Endodermal cell (in vitro differentiated cells): ENCODE measurements around the gene GFPT1. TPM values are rescaled to one million over a fixed set of nuclear protein-coding genes. Genes with fewer than 3 reads are reported as not detected.
A peak's percentile ranks its signal among the peaks of the same experiment; 100 is the strongest.

ENCODE experiments used
- DNase-seq: peaks from one replicate; pipeline ENCODE4 v3.0.0-alpha.2; 2017
- H3K27ac ChIP-seq: 2 replicates; pipeline ENCODE4 v1.5.1; 2013; ENCODE audit warnings: mild to moderate bottlenecking, low read depth, low read length, moderate library complexity
- H3K27me3 ChIP-seq: 2 replicates; pipeline ENCODE4 v1.6.1; 2013; ENCODE audit warnings: mild to moderate bottlenecking, low read length, moderate library complexity; ENCODE audit not compliant: insufficient read depth, control insufficient read depth, poor library complexity, severe bottlenecking
- H3K36me3 ChIP-seq: 2 replicates; pipeline ENCODE4 v1.7.0; 2013; ENCODE audit warnings: mild to moderate bottlenecking, low read length, moderate library complexity; ENCODE audit not compliant: control insufficient read depth, insufficient read depth
- H3K4me1 ChIP-seq: one replicate; pipeline ENCODE4 v1.7.0; 2013; ENCODE audit warnings: low read length; ENCODE audit not compliant: control insufficient read depth, insufficient read depth
- H3K4me3 ChIP-seq: 2 replicates; pipeline ENCODE4 v1.5.1; 2013; ENCODE audit warnings: mild to moderate bottlenecking, low read length, moderate library complexity
- H3K9ac ChIP-seq: 2 replicates; pipeline ENCODE4 v1.6.1; 2013; ENCODE audit warnings: mild to moderate bottlenecking, low read length, moderate library complexity; ENCODE audit not compliant: poor library complexity, severe bottlenecking; ENCODE audit errors: extremely low read depth
- H3K9me3 ChIP-seq: 2 replicates; pipeline ENCODE4 v1.6.1; 2013; ENCODE audit warnings: mild to moderate bottlenecking, low read length, moderate library complexity; ENCODE audit not compliant: control insufficient read depth
- H3K27ac Mint-ChIP-seq: 2 replicates; pipeline ENCODE4 v1.8.0; 2020; ENCODE audit warnings: mixed read lengths
- H3K27me3 Mint-ChIP-seq: 2 replicates; pipeline ENCODE4 v1.8.0; 2021; ENCODE audit warnings: mild to moderate bottlenecking, mixed read lengths; ENCODE audit not compliant: insufficient read depth
- H3K36me3 Mint-ChIP-seq: 2 replicates; pipeline ENCODE4 v1.8.0; 2020; ENCODE audit warnings: low read depth, mixed read lengths
- H3K4me1 Mint-ChIP-seq: 2 replicates; pipeline ENCODE4 v1.8.0; 2020; ENCODE audit warnings: mixed read lengths
- H3K4me3 Mint-ChIP-seq: 2 replicates; pipeline ENCODE4 v1.8.0; 2020; ENCODE audit warnings: mild to moderate bottlenecking, moderate library complexity, mixed read lengths
- H3K9me3 Mint-ChIP-seq: 2 replicates; pipeline ENCODE4 v1.8.0; 2020; ENCODE audit warnings: mild to moderate bottlenecking, mixed read lengths
- CTCF ChIP-seq: fragments of 200-600 bp; sonication (generic); conservative IDR thresholded peaks from 2 replicates; pipeline ENCODE4 v1.5.0; 2021; ENCODE audit warnings: antibody characterized with exemption, mild to moderate bottlenecking
- WGBS, 2 experiments: methylation state at CpG; one replicate each; pipeline versions ENCODE4 v1.1.5 to v1.1.7; 2013; ENCODE audit warnings: missing lambda C conversion rate in 2 of 2, mixed read lengths in 1 of 2; ENCODE audit not compliant: insufficient coverage in 1 of 2, insufficient read length in 1 of 2; 5-methylcytosine and 5-hydroxymethylcytosine counted together
- total RNA-seq, 2 donors: library from RNA; stranded (reverse); fragmentation: NEBNext Ultra II Directional in 1 of 2; extraction: Animal tissue kit (Norgen Biotek cat#: 25700) in 1 of 2; gene quantifications; 2 replicates in 1 of 2; 3 replicates in 1 of 2; pipeline ENCODE4 v1.2.1, GENCODE V29; 2021

GFPT1 gene
- total RNA-seq, 2 donors from 2014 or later = 79.8 to 95.9 TPM

GRCh38 chr2:69278366-69278765 lies 108.7 kb downstream of the GFPT1 start:
- TF ChIP-seq CTCF = no peak
- H3K27me3 Mint-ChIP-seq = no peaks in the 10 kb centered on the region
- no peaks in the 10 kb centered on the region for H3K9me3 Mint-ChIP-seq
- 90 to 97% methylated on average over 4 to 5 of the region's 5 CpGs for WGBS, 2 experiments
- H3K4me3 Mint-ChIP-seq = no peak overlapping the region
- no peaks in the 10 kb centered on the region for H3K9me3 ChIP-seq
- no peaks in the 10 kb centered on the region for H3K4me1 ChIP-seq
- DNase-seq = no peak
- no peak overlapping the region for H3K9ac ChIP-seq
- no peaks in the 10 kb centered on the region for H3K36me3 Mint-ChIP-seq
- no peak overlapping the region for H3K4me3 ChIP-seq
- no peaks in the 10 kb centered on the region for H3K4me1 Mint-ChIP-seq
- H3K27ac ChIP-seq = no peak overlapping the region
- no peak overlapping the region for H3K27ac Mint-ChIP-seq
- H3K36me3 ChIP-seq = no peaks in the 10 kb centered on the region
- no peaks in the 10 kb centered on the region for H3K27me3 ChIP-seq

GRCh38 chr2:69275490-69275889 lies 111.5 kb downstream of the GFPT1 start:
- H3K27me3 ChIP-seq = no peaks in the 10 kb centered on the region
- TF ChIP-seq CTCF = no peak
- no peak overlapping the region for H3K27ac ChIP-seq
- H3K9me3 ChIP-seq = no peaks in the 10 kb centered on the region
- Mint-ChIP-seq H3K27me3 (no peaks in the 10 kb centered on the region), H3K27ac (no peak overlapping the region), H3K4me1 (no peaks in the 10 kb centered on the region), H3K4me3 (no peak overlapping the region), H3K36me3 (no peaks in the 10 kb centered on the region), H3K9me3 (no peaks in the 10 kb centered on the region)
- no peak overlapping the region for H3K9ac ChIP-seq
- no peak for DNase-seq
- no peaks in the 10 kb centered on the region for H3K4me1 ChIP-seq
- no peaks in the 10 kb centered on the region for H3K36me3 ChIP-seq
- no peak overlapping the region for H3K4me3 ChIP-seq
- 94 to 100% methylated on average over 1 of the region's 1 CpG for WGBS, 2 experiments

GRCh38 chr2:69272803-69273471 lies 114.1 kb downstream of the GFPT1 start:
- no peak overlapping the region for H3K27ac Mint-ChIP-seq
- Histone ChIP-seq H3K4me1 (no peaks in the 10 kb centered on the region), H3K36me3 (no peaks in the 10 kb centered on the region), H3K4me3 (no peak overlapping the region), H3K27ac (no peak overlapping the region), H3K9ac (no peak overlapping the region), H3K9me3 (no peaks in the 10 kb centered on the region), H3K27me3 (no peaks in the 10 kb centered on the region)
- TF ChIP-seq CTCF = peak; percentile 34
- no peaks in the 10 kb centered on the region for H3K9me3 Mint-ChIP-seq
- 83 to 90% methylated on average over 6 to 9 of the region's 9 CpGs for WGBS, 2 experiments
- DNase-seq = no peak
- no peaks in the 10 kb centered on the region for H3K36me3 Mint-ChIP-seq
- H3K4me1 Mint-ChIP-seq = no peaks in the 10 kb centered on the region
- H3K27me3 Mint-ChIP-seq = no peaks in the 10 kb centered on the region
- no peak overlapping the region for H3K4me3 Mint-ChIP-seq
